ENCODE data around the gene SPATA6L.

Gene SPATA6L

GRCh38 chr9:4654538-4654937 is 11.7 kb downstream of the SPATA6L start:
- H3K9me2 ChIP-seq (ENCODE audit: low read depth, low read length), result no peaks in the 10 kb centered on the region
- no peaks in the 10 kb centered on the region; the same call in 1 of the 2 replicates for H3K27me3 ChIP-seq (ENCODE audit: insufficient read depth, low read length)
- H3K9me3 ChIP-seq (ENCODE audit: low read length), result no peaks in the 10 kb centered on the region
- no peak overlapping the region for H3K4me2 ChIP-seq (ENCODE audit: low read length)
- no peaks in the 10 kb centered on the region for H3F3A ChIP-seq (ENCODE audit: insufficient read depth, low read length)
- H3K4me3 ChIP-seq (ENCODE audit: low read depth, low read length, poor library complexity, severe bottlenecking), result no peak overlapping the region
- H3K27ac ChIP-seq (ENCODE audit: low read depth, low read length, poor library complexity, severe bottlenecking), result no peak overlapping the region
- H4K20me1 ChIP-seq (ENCODE audit: insufficient read depth, low read length), result no peaks in the 10 kb centered on the region
- H3K4me1 ChIP-seq (ENCODE audit: insufficient read depth, low read length, severe bottlenecking), result no peaks in the 10 kb centered on the region
- no peak overlapping the region for H3K9ac ChIP-seq (ENCODE audit: low read length)
- H3K79me2 ChIP-seq (ENCODE audit: insufficient read depth, low read length), result no peaks in the 10 kb centered on the region
- no peaks in the 10 kb centered on the region for H3K36me3 ChIP-seq (ENCODE audit: insufficient read depth, low read length)
- TF ChIP-seq EZH2 (IDR thresholded peaks at IDR 0.05; ENCODE audit: borderline replicate concordance, low read length), result no peak
- TF ChIP-seq CTCF (IDR thresholded peaks at IDR 0.05; ENCODE audit: low read length), result no peak
- H2AFZ ChIP-seq (ENCODE audit: low read length), result no peak overlapping the region

- no peak overlapping the region for H3K4me3 ChIP-seq (ENCODE audit: low read depth, low read length, poor library complexity, severe bottlenecking)
- no peaks in the 10 kb centered on the region; the same call in 1 of the 2 replicates for H3K27me3 ChIP-seq (ENCODE audit: insufficient read depth, low read length)
- no peaks in the 10 kb centered on the region for H4K20me1 ChIP-seq (ENCODE audit: insufficient read depth, low read length)
- no peaks in the 10 kb centered on the region for H3K36me3 ChIP-seq (ENCODE audit: insufficient read depth, low read length)
- no peak overlapping the region for H2AFZ ChIP-seq (ENCODE audit: low read length)
- no peak overlapping the region for H3K4me2 ChIP-seq (ENCODE audit: low read length)
- no peaks in the 10 kb centered on the region for H3K79me2 ChIP-seq (ENCODE audit: insufficient read depth, low read length)
- TF ChIP-seq CTCF (IDR thresholded peaks at IDR 0.05; ENCODE audit: low read length), result no peak
- TF ChIP-seq EZH2 (IDR thresholded peaks at IDR 0.05; ENCODE audit: borderline replicate concordance, low read length), result no peak
- H3K9me3 ChIP-seq (ENCODE audit: low read length), result no peaks in the 10 kb centered on the region
- H3K9me2 ChIP-seq (ENCODE audit: low read depth, low read length), result no peaks in the 10 kb centered on the region
- no peaks in the 10 kb centered on the region for H3F3A ChIP-seq (ENCODE audit: insufficient read depth, low read length)
- H3K4me1 ChIP-seq (ENCODE audit: insufficient read depth, low read length, severe bottlenecking), result no peaks in the 10 kb centered on the region
- no peak overlapping the region for H3K9ac ChIP-seq (ENCODE audit: low read length)
- no peak overlapping the region for H3K27ac ChIP-seq (ENCODE audit: low read depth, low read length, poor library complexity, severe bottlenecking)
Observed at GRCh38 chr9:4654084-4654483, 12.2 kb downstream of the SPATA6L start.

DNA sequence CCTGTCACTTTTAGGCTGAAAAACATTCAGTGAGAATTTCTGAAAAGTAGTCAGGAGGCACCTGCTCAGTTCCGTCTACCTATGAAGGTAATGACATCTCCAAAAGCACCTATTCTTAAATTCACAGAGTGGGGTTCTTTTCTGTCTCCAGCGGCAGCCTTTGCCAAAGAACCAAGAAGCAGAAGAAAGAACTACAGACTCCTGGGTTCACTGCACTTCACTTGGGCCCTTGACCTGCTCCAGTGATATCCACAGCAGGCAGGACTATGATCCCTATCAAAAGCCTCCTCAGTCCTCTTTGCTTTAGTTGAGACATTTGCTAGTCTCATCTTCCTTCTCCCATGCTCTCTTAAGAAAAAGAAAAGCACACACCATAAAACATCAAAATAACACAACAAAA is 23.9 kb downstream of the SPATA6L start:
- Histone ChIP-seq H2AFZ (ENCODE audit: low read length) (no peak overlapping the region), H3K27ac (ENCODE audit: low read depth, low read length, poor library complexity, severe bottlenecking) (no peak overlapping the region), H3K4me3 (ENCODE audit: low read depth, low read length, poor library complexity, severe bottlenecking) (no peak overlapping the region), H3K9me3 (ENCODE audit: low read length) (no peaks in the 10 kb centered on the region), H4K20me1 (ENCODE audit: insufficient read depth, low read length) (no peaks in the 10 kb centered on the region), H3K4me1 (ENCODE audit: insufficient read depth, low read length, severe bottlenecking) (peaks cover 5% of the 10 kb centered on the region), H3K27me3 (ENCODE audit: insufficient read depth, low read length) (no peaks in the 10 kb centered on the region), H3K36me3 (ENCODE audit: insufficient read depth, low read length) (no peaks in the 10 kb centered on the region), H3K4me2 (ENCODE audit: low read length) (no peak overlapping the region), H3F3A (ENCODE audit: insufficient read depth, low read length) (no peaks in the 10 kb centered on the region), H3K79me2 (ENCODE audit: insufficient read depth, low read length) (no peaks in the 10 kb centered on the region), H3K9me2 (ENCODE audit: low read depth, low read length) (no peaks in the 10 kb centered on the region), H3K9ac (ENCODE audit: low read length) (no peak overlapping the region)
- no peak for TF ChIP-seq CTCF (IDR thresholded peaks at IDR 0.05; ENCODE audit: low read length)
- no peak for TF ChIP-seq EZH2 (IDR thresholded peaks at IDR 0.05; ENCODE audit: borderline replicate concordance, low read length)
